DND-41 (cell line): Measurements from ENCODE around the gene INTS3.

ENCODE experiments used
- ATAC-seq: fragments of 200-7000 bp; cut with Tn5 transposase; 3 replicates; pipeline ENCODE4 v1.9.1; 2021; ENCODE audit warnings: low read depth; ENCODE audit not compliant: insufficient read depth
- DNase-seq: peaks from one replicate; pipeline ENCODE4 v3.0.0-alpha.2; 2020
- H2AFZ ChIP-seq: 2 replicates; pipeline ENCODE4 v1.6.0; 2012; ENCODE audit warnings: low read depth, low read length
- H3K27ac ChIP-seq: 2 replicates; pipeline ENCODE4 v1.5.1; 2012; ENCODE audit warnings: low read length, inconsistent platforms
- H3K27me3 ChIP-seq: fragments of 200-600 bp; sonication (generic); 2 replicates; pipeline ENCODE4 v1.6.0; 2012; ENCODE audit warnings: low read length, mild to moderate bottlenecking, inconsistent platforms; ENCODE audit not compliant: insufficient read depth, poor library complexity
- H3K36me3 ChIP-seq: 2 replicates; pipeline ENCODE4 v1.5.1; 2012; ENCODE audit warnings: low read length, inconsistent platforms; ENCODE audit not compliant: insufficient read depth
- H3K4me1 ChIP-seq: 2 replicates; pipeline ENCODE4 v1.5.1; 2012; ENCODE audit warnings: mild to moderate bottlenecking, low read length; ENCODE audit not compliant: insufficient read depth
- H3K4me2 ChIP-seq: 2 replicates; pipeline ENCODE4 v1.6.0; 2012; ENCODE audit warnings: mild to moderate bottlenecking, moderate library complexity, low read length, inconsistent platforms; ENCODE audit not compliant: insufficient read depth
- H3K4me3 ChIP-seq, 2 experiments: fragments of 200-600 bp in 1 of 2; shearing (Covaris generic) in 1 of 2; 2 replicates each; pipeline ENCODE4 v1.5.1; 2012 to 2016; ENCODE audit warnings: inconsistent platforms in 2 of 2, low read length in 2 of 2, mild to moderate bottlenecking in 2 of 2, low read depth in 1 of 2, moderate library complexity in 1 of 2
- H3K79me2 ChIP-seq: 2 replicates; pipeline ENCODE4 v1.6.0; 2012; ENCODE audit warnings: low read length, inconsistent platforms; ENCODE audit not compliant: insufficient read depth
- H3K9ac ChIP-seq: 2 replicates; pipeline ENCODE4 v1.6.0; 2012; ENCODE audit warnings: low read depth, mild to moderate bottlenecking, inconsistent platforms, low read length, moderate library complexity
- H3K9me3 ChIP-seq: 2 replicates; pipeline ENCODE4 v1.5.1; 2012; ENCODE audit warnings: low read length, moderate library complexity, mild to moderate bottlenecking, inconsistent platforms; ENCODE audit not compliant: insufficient read depth, severe bottlenecking
- H4K20me1 ChIP-seq: 2 replicates; pipeline ENCODE4 v1.6.0; 2012; ENCODE audit warnings: low read length; ENCODE audit not compliant: insufficient read depth
- EZH2 ChIP-seq: IDR thresholded peaks from 3 replicates; pipeline ENCODE4 v1.6.1; 2012; ENCODE audit warnings: borderline replicate concordance, low read depth, mild to moderate bottlenecking, moderate library complexity, low read length, inconsistent platforms; ENCODE audit not compliant: severe bottlenecking
- TF ChIP-seq, protein P1 (sequence below): IDR thresholded peaks from 2 replicates; pipeline ENCODE4 v1.5.1; 2012; ENCODE audit warnings: borderline replicate concordance, low read length, moderate library complexity, mild to moderate bottlenecking; ENCODE audit not compliant: poor library complexity, severe bottlenecking; ENCODE audit errors: extremely low read depth

INTS3 gene

DNA sequence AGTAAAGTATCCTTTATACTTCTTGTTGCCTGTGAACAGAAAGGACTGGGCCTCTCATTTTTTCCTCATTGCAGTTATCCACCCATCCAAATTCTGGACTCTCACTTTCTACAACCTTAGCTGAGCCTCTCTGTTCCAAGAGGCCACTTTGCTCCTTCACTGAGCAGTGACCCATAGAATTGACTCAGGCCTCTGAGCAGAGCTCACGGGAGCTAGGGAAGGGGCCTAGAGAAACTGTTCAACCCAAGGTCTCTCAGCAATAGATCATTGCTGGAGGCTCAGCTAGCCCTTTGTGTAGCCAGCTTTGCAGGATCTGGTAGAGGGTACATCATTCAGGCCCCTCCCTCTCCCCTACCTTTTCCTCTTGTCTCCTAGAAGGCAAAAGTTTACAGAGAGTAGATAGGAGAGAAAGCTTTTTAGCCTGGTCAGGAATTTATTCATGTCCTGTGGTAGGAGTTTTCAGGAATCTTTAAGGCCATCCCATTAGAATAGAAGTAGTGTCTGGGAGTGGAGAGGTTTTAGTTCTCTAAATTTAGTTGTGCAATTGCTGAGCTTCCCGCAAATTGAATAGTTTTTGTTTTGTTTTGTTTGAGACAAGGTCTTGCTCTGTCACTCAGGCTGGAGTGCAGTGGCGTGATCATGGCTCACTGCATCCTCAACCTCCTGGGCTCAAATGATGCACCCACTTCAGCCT, 6.7 kb downstream of the INTS3 start:
- Histone ChIP-seq H3K27me3 (no peaks in the 10 kb centered on the region), H3K79me2 (peaks cover 32% of the 10 kb centered on the region), H3K27ac (no peak overlapping the region), H3K4me1 (peaks cover 12% of the 10 kb centered on the region), H3K36me3 (peaks cover 22% of the 10 kb centered on the region), H3K4me3 (no peak overlapping the region), H4K20me1 (no peaks in the 10 kb centered on the region), H2AFZ (no peak overlapping the region), H3K9me3 (no peaks in the 10 kb centered on the region), H3K9ac (no peak overlapping the region), H3K4me2 (no peak overlapping the region)
- ATAC-seq (no peak), DNase-seq (no peak)
- TF ChIP-seq, protein P1, sequence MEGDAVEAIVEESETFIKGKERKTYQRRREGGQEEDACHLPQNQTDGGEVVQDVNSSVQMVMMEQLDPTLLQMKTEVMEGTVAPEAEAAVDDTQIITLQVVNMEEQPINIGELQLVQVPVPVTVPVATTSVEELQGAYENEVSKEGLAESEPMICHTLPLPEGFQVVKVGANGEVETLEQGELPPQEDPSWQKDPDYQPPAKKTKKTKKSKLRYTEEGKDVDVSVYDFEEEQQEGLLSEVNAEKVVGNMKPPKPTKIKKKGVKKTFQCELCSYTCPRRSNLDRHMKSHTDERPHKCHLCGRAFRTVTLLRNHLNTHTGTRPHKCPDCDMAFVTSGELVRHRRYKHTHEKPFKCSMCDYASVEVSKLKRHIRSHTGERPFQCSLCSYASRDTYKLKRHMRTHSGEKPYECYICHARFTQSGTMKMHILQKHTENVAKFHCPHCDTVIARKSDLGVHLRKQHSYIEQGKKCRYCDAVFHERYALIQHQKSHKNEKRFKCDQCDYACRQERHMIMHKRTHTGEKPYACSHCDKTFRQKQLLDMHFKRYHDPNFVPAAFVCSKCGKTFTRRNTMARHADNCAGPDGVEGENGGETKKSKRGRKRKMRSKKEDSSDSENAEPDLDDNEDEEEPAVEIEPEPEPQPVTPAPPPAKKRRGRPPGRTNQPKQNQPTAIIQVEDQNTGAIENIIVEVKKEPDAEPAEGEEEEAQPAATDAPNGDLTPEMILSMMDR = no peak
- TF ChIP-seq EZH2 = no peak

DNA sequence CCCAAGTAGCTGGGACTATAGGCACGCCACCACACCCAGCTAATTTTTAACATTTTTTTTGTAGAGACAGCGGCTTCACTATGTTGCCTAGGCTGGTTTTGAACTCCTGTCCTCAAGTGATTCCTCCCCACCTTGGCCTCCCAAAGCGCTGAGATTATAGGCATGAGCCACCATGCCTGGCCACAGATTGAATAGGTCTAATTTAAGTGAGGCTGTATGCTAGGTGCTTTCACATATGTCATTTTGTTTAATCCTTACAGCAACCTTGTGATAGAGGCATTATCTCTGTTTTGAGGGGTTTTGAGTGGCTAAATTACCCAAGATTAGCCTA, 7.2 kb downstream of the INTS3 start:
- no peak overlapping the region for H3K9ac ChIP-seq
- no peak for DNase-seq

DNA sequence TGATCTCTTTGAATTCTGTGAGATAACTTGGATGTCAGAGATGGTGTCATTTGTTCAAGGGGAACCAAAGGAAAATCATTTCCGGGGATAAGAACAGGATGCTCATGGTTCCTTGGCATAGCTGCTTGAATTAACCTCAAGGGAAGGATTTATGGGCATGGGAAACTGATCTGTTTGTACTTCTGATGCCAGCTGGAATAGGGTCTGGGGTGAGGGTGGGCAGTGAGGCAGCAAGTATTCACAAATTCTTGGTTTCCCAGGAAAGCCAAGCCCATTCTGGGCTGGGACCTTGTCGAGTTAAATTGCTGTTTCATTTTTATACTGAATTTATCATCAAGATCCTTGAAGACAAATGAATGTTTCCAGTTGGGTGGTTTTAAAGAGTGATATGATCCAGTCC, 14.1 kb downstream of the INTS3 start:
- Histone ChIP-seq H3K4me2 (no peak overlapping the region), H3K4me1 (no peaks in the 10 kb centered on the region), H3K79me2 (peaks cover 8% of the 10 kb centered on the region; the same call in 1 of the 2 replicates), H3K9ac (no peak overlapping the region), H4K20me1 (no peaks in the 10 kb centered on the region), H3K4me3 (no peak overlapping the region), H3K27me3 (no peaks in the 10 kb centered on the region), H2AFZ (no peak overlapping the region), H3K27ac (no peak overlapping the region), H3K9me3 (no peaks in the 10 kb centered on the region), H3K36me3 (peaks cover 73% of the 10 kb centered on the region)
- TF ChIP-seq EZH2 = no peak
- TF ChIP-seq, protein P1 = no peak
- ATAC-seq (no peak), DNase-seq (no peak)

More for the DNA sequence above, 7.2 kb downstream of the INTS3 start:
- Histone ChIP-seq H3K4me1 (peaks cover 7% of the 10 kb centered on the region; the same call in 1 of the 2 replicates), H3K4me2 (no peak overlapping the region), H3K4me3 (no peak overlapping the region), H3K79me2 (peaks cover 27% of the 10 kb centered on the region), H4K20me1 (no peaks in the 10 kb centered on the region), H3K36me3 (peaks cover 22% of the 10 kb centered on the region), H3K27me3 (no peaks in the 10 kb centered on the region), H2AFZ (no peak overlapping the region), H3K9me3 (no peaks in the 10 kb centered on the region), H3K27ac (no peak overlapping the region)
- TF ChIP-seq EZH2 = no peak
- TF ChIP-seq, protein P1 = no peak
- no peak for ATAC-seq
